HG02852 (cell line): ENCODE data around the gene UNC45B.
"Not testable (repeated sequence)": the region's sequence is repeated elsewhere in the genome, so short reads cannot be mapped to it uniquely, and the experiment has no call there.

Source experiments
- ATAC-seq: cut with Tn5 transposase; IDR thresholded peaks from one replicate; pipeline ENCODE4 v1.9.1; 2021; ENCODE audit warnings: mild to moderate bottlenecking, moderate library complexity; ENCODE audit not compliant: unreplicated experiment

Gene UNC45B

GRCh38 chr17:35213412-35213940 is 65.9 kb downstream of the UNC45B start:
- no peak for ATAC-seq

GRCh38 chr17:35214192-35214591 is 66.6 kb downstream of the UNC45B start:
- no peak for ATAC-seq

GRCh38 chr17:35214631-35215273 is 67.1 kb downstream of the UNC45B start:
- no peak for ATAC-seq

GRCh38 chr17:35217107-35217506 is 69.5 kb downstream of the UNC45B start:
- no peak for ATAC-seq

GRCh38 chr17:35218915-35219314 is 71.3 kb downstream of the UNC45B start:
- no peak for ATAC-seq

GRCh38 chr17:35222452-35222851 is 74.8 kb downstream of the UNC45B start:
- ATAC-seq: no peak

- no peak for ATAC-seq
Measured at GRCh38 chr17:35224436-35224835, 76.8 kb downstream of the UNC45B start.

GRCh38 chr17:35227546-35227945 is 79.9 kb downstream of the UNC45B start:
- ATAC-seq: no peak

- ATAC-seq: no peak
Measured at GRCh38 chr17:35229638-35230037, 82.0 kb downstream of the UNC45B start.

GRCh38 chr17:35234315-35234714 is 86.7 kb downstream of the UNC45B start:
- ATAC-seq: not testable (repeated sequence)

- ATAC-seq: no peak
Measured at GRCh38 chr17:35235289-35235688, 87.7 kb downstream of the UNC45B start.

GRCh38 chr17:35235917-35236316 is 88.3 kb downstream of the UNC45B start:
- ATAC-seq: no peak

GRCh38 chr17:35236821-35237220 is 89.2 kb downstream of the UNC45B start:
- ATAC-seq: no peak

- ATAC-seq: no peak
Measured at GRCh38 chr17:35238821-35239220, 91.2 kb downstream of the UNC45B start.
